ENCODE data around the gene SLC23A3. TPM values are rescaled to one million over a fixed set of nuclear protein-coding genes. Genes with fewer than 3 reads are reported as not detected.
A peak's percentile ranks its signal among the peaks of the same experiment; 100 is the strongest.
"Not testable (repeated sequence)": the region's sequence is repeated elsewhere in the genome, so short reads cannot be mapped to it uniquely, and the experiment has no call there.

SLC23A3 gene
- total and polyA plus RNA-seq, 4 donors, result 0.23 to 2.4 (median 0.66) TPM

- WGBS, result 97% methylated on average over 7 of the region's 7 CpGs
- H3K27ac ChIP-seq (ENCODE audit: low read depth in 1 of 2, low read length in 2 of 2), result no peak overlapping the region
- DNase-seq (ENCODE audit: low spot score), result peak; percentile 17
These were observed 34.8 kb upstream of the SLC23A3 start for GRCh38 chr2:219204425-219205164.

GRCh38 chr2:219201331-219201730, 31.5 kb upstream of the SLC23A3 start:
- not testable (repeated sequence) for H3K4me1 ChIP-seq (ENCODE audit: control insufficient read depth in 4 of 4, insufficient read depth in 4 of 4, low read length in 3 of 4); H3K9ac ChIP-seq (ENCODE audit: low read depth in 1 of 2, low read length in 2 of 2); H3K4me3 ChIP-seq (ENCODE audit: low read depth in 1 of 3, low read length in 3 of 3); H3K27ac ChIP-seq (ENCODE audit: low read depth in 1 of 2, low read length in 2 of 2); H3K27me3 ChIP-seq (ENCODE audit: control insufficient read depth in 4 of 4, insufficient read depth in 4 of 4, low read length in 3 of 4); H3K9me3 ChIP-seq (ENCODE audit: control insufficient read depth in 4 of 4, low read length in 3 of 4); DNase-seq (ENCODE audit: low spot score); H3K36me3 ChIP-seq (ENCODE audit: control insufficient read depth in 4 of 4, insufficient read depth in 3 of 4, low read depth in 1 of 4, low read length in 3 of 4)
- 93% methylated on average over 21 of the region's 21 CpGs for WGBS

More at GRCh38 chr2:219204425-219205164, 34.8 kb upstream of the SLC23A3 start:
- TF ChIP-seq, protein P1, sequence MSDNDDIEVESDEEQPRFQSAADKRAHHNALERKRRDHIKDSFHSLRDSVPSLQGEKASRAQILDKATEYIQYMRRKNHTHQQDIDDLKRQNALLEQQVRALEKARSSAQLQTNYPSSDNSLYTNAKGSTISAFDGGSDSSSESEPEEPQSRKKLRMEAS (IDR thresholded peaks at IDR 0.05), result no peak
- no peak for TF ChIP-seq GABPA (IDR thresholded peaks at IDR 0.05 in 1 of 2, conservative IDR thresholded peaks at IDR 0.05 in 1 of 2)
- TF ChIP-seq ZBTB33 (IDR thresholded peaks at IDR 0.05), result no peak
- no peak for TF ChIP-seq REST (IDR thresholded peaks at IDR 0.05)
- TF ChIP-seq, protein P2, sequence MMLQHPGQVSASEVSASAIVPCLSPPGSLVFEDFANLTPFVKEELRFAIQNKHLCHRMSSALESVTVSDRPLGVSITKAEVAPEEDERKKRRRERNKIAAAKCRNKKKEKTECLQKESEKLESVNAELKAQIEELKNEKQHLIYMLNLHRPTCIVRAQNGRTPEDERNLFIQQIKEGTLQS (IDR thresholded peaks at IDR 0.05), result no peak
- no peak for TF ChIP-seq YY1 (IDR thresholded peaks at IDR 0.05)
- no peak for TF ChIP-seq NR2F2 (IDR thresholded peaks at IDR 0.05)
- no peak for TF ChIP-seq EGR1 (IDR thresholded peaks at IDR 0.05; ENCODE audit: low read depth in 2 of 2)
- no peak for TF ChIP-seq HNF4A (conservative IDR thresholded peaks at IDR 0.05)
- TF ChIP-seq RAD21 (IDR thresholded peaks at IDR 0.05), result no peak
- no peak for TF ChIP-seq HNF4G (IDR thresholded peaks at IDR 0.05)
- TF ChIP-seq SP1 (IDR thresholded peaks at IDR 0.05), result no peak
- TF ChIP-seq, protein P3, sequence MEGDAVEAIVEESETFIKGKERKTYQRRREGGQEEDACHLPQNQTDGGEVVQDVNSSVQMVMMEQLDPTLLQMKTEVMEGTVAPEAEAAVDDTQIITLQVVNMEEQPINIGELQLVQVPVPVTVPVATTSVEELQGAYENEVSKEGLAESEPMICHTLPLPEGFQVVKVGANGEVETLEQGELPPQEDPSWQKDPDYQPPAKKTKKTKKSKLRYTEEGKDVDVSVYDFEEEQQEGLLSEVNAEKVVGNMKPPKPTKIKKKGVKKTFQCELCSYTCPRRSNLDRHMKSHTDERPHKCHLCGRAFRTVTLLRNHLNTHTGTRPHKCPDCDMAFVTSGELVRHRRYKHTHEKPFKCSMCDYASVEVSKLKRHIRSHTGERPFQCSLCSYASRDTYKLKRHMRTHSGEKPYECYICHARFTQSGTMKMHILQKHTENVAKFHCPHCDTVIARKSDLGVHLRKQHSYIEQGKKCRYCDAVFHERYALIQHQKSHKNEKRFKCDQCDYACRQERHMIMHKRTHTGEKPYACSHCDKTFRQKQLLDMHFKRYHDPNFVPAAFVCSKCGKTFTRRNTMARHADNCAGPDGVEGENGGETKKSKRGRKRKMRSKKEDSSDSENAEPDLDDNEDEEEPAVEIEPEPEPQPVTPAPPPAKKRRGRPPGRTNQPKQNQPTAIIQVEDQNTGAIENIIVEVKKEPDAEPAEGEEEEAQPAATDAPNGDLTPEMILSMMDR (IDR thresholded peaks at IDR 0.05; ENCODE audit: low read depth, low read length, missing input control), result no peak
- no peak for TF ChIP-seq TAF1 (conservative IDR thresholded peaks at IDR 0.05)
- Histone ChIP-seq H3K9me3 (ENCODE audit: control insufficient read depth in 4 of 4, low read length in 3 of 4) (no peaks in the 10 kb centered on the region), H3K4me1 (ENCODE audit: control insufficient read depth in 4 of 4, insufficient read depth in 4 of 4, low read length in 3 of 4) (peaks cover 3 to 26% (median 23%) of the 10 kb centered on the region in 4 donors), H3K27me3 (ENCODE audit: control insufficient read depth in 4 of 4, insufficient read depth in 4 of 4, low read length in 3 of 4) (no peaks in the 10 kb centered on the region), H3K9ac (ENCODE audit: low read depth in 1 of 2, low read length in 2 of 2) (no peak overlapping the region), H3K4me3 (ENCODE audit: low read depth in 1 of 3, low read length in 3 of 3) (no peak overlapping the region), H3K36me3 (ENCODE audit: control insufficient read depth in 4 of 4, insufficient read depth in 3 of 4, low read depth in 1 of 4, low read length in 3 of 4) (peaks cover 0 to 6% (median 3%) of the 10 kb centered on the region in 4 donors)

GRCh38 chr2:219200502-219201326, 30.9 kb upstream of the SLC23A3 start:
- H3K9ac ChIP-seq (ENCODE audit: low read depth in 1 of 2, low read length in 2 of 2); H3K27ac ChIP-seq (ENCODE audit: low read depth in 1 of 2, low read length in 2 of 2); H3K36me3 ChIP-seq (ENCODE audit: control insufficient read depth in 4 of 4, insufficient read depth in 3 of 4, low read depth in 1 of 4, low read length in 3 of 4); H3K4me1 ChIP-seq (ENCODE audit: control insufficient read depth in 4 of 4, insufficient read depth in 4 of 4, low read length in 3 of 4); H3K27me3 ChIP-seq (ENCODE audit: control insufficient read depth in 4 of 4, insufficient read depth in 4 of 4, low read length in 3 of 4); DNase-seq (ENCODE audit: low spot score); H3K9me3 ChIP-seq (ENCODE audit: control insufficient read depth in 4 of 4, low read length in 3 of 4); H3K4me3 ChIP-seq (ENCODE audit: low read depth in 1 of 3, low read length in 3 of 3): not testable (repeated sequence)
- WGBS, result 86% methylated on average over 25 of the region's 26 CpGs
